Measurements from ENCODE around the gene DYNAP.

DNA sequence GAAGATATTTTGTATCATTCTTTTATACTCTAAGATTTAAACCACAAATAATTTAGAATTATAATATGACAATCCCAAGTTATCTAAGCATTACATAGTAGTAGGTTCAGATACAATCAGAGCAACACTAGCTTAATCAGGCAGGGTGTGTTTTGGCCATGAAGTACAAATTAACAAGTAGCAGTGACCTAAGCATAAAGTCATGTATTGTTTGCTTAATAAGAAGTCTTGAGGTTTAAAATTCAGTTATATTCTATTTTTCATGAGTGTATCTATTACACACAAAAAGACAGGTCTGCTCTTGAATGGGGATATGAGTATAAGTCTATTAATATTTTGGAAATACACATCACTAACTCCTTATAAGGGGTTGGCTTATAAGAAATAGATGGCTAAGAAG is 39.9 kb downstream of the DYNAP start:
- TF ChIP-seq SMC3 (conservative IDR thresholded peaks at IDR 0.05; ENCODE audit: poor library complexity) (no peak), EP300 (conservative IDR thresholded peaks at IDR 0.05; ENCODE audit: poor library complexity, severe bottlenecking) (no peak), POLR2AphosphoS5 (IDR thresholded peaks at IDR 0.05) (no peak), EZH2 (IDR thresholded peaks at IDR 0.05; ENCODE audit: borderline replicate concordance, insufficient read depth, low read length, poor library complexity, severe bottlenecking) (no peak), RAD21 (conservative IDR thresholded peaks at IDR 0.05) (no peak), MXI1 (conservative IDR thresholded peaks at IDR 0.05; ENCODE audit: poor library complexity, severe bottlenecking) (no peak), TAF1 (IDR thresholded peaks at IDR 0.05; ENCODE audit: low read depth) (no peak)
- TF ChIP-seq, protein P1, sequence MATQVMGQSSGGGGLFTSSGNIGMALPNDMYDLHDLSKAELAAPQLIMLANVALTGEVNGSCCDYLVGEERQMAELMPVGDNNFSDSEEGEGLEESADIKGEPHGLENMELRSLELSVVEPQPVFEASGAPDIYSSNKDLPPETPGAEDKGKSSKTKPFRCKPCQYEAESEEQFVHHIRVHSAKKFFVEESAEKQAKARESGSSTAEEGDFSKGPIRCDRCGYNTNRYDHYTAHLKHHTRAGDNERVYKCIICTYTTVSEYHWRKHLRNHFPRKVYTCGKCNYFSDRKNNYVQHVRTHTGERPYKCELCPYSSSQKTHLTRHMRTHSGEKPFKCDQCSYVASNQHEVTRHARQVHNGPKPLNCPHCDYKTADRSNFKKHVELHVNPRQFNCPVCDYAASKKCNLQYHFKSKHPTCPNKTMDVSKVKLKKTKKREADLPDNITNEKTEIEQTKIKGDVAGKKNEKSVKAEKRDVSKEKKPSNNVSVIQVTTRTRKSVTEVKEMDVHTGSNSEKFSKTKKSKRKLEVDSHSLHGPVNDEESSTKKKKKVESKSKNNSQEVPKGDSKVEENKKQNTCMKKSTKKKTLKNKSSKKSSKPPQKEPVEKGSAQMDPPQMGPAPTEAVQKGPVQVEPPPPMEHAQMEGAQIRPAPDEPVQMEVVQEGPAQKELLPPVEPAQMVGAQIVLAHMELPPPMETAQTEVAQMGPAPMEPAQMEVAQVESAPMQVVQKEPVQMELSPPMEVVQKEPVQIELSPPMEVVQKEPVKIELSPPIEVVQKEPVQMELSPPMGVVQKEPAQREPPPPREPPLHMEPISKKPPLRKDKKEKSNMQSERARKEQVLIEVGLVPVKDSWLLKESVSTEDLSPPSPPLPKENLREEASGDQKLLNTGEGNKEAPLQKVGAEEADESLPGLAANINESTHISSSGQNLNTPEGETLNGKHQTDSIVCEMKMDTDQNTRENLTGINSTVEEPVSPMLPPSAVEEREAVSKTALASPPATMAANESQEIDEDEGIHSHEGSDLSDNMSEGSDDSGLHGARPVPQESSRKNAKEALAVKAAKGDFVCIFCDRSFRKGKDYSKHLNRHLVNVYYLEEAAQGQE (IDR thresholded peaks at IDR 0.05; ENCODE audit: borderline replicate concordance): no peak
- TF ChIP-seq, protein P2, sequence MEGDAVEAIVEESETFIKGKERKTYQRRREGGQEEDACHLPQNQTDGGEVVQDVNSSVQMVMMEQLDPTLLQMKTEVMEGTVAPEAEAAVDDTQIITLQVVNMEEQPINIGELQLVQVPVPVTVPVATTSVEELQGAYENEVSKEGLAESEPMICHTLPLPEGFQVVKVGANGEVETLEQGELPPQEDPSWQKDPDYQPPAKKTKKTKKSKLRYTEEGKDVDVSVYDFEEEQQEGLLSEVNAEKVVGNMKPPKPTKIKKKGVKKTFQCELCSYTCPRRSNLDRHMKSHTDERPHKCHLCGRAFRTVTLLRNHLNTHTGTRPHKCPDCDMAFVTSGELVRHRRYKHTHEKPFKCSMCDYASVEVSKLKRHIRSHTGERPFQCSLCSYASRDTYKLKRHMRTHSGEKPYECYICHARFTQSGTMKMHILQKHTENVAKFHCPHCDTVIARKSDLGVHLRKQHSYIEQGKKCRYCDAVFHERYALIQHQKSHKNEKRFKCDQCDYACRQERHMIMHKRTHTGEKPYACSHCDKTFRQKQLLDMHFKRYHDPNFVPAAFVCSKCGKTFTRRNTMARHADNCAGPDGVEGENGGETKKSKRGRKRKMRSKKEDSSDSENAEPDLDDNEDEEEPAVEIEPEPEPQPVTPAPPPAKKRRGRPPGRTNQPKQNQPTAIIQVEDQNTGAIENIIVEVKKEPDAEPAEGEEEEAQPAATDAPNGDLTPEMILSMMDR (IDR thresholded peaks at IDR 0.05; ENCODE audit: poor library complexity, severe bottlenecking): no peak

All from neural cell (in vitro differentiated cells).